ENCODE results near the gene BBS9.

BBS9 gene

DNA sequence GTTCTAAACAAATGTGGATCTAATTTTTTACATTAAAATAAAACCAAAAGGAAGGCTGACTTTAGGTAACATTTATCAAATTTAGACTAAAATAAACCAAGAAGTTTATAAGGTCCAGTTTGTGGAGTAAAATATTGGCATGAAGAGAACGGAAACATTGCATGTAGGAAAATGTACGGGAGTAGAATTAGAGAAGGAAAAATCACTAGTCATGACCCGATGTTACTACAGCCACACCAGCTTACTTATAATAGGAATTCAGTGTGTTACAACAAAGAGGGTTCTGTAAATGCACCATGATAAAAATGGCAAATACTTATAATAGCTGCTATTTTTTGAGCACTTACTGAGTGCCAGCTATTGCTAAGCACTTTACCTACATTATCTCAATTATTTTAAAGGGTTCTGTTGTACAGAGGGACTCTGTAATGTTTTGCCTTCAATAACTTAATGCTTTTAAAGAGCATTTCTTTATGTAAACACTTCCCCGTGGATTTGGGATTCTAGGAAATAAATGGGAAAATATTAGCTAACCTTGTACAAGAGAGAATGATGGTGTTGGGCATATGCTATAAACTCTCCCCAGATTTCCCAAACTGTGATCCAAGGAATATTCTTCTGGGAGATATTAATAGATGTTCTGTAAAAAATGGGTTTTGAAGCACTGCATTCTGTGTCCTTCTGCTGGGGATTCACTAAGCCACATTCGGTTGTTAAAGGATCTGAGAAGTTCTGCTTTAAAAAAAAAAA lies 296.7 kb downstream of the BBS9 start:
- DNase-seq (ENCODE audit: low read depth), result no peak
- TF ChIP-seq, protein P1, sequence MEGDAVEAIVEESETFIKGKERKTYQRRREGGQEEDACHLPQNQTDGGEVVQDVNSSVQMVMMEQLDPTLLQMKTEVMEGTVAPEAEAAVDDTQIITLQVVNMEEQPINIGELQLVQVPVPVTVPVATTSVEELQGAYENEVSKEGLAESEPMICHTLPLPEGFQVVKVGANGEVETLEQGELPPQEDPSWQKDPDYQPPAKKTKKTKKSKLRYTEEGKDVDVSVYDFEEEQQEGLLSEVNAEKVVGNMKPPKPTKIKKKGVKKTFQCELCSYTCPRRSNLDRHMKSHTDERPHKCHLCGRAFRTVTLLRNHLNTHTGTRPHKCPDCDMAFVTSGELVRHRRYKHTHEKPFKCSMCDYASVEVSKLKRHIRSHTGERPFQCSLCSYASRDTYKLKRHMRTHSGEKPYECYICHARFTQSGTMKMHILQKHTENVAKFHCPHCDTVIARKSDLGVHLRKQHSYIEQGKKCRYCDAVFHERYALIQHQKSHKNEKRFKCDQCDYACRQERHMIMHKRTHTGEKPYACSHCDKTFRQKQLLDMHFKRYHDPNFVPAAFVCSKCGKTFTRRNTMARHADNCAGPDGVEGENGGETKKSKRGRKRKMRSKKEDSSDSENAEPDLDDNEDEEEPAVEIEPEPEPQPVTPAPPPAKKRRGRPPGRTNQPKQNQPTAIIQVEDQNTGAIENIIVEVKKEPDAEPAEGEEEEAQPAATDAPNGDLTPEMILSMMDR (IDR thresholded peaks at IDR 0.05; ENCODE audit: control insufficient read depth, extremely low read depth, insufficient read depth), result no peak
- H3K4me3 ChIP-seq (ENCODE audit: low read depth, low read length), result no peak overlapping the region

DNA sequence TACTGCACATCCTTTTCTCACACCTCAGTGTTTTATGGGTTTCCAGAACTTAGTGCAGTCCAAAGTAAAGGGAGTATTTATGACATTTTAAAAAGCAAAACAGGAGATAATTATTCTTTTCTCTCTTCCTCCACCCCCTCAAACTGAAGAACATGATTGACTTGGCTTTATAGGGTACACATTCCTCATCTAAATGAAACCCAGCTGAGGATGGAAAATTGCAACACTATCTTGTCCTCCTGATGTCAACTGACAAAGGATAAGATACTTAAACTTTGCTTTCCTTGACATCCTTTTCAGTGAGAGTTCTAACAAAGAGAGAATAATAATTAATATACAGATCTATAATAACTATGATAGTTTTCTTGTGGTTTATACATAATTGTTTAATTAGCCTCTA lies 299.1 kb downstream of the BBS9 start:
- no peak overlapping the region for H3K4me3 ChIP-seq (ENCODE audit: low read depth, low read length)
- TF ChIP-seq, protein P1 (IDR thresholded peaks at IDR 0.05; ENCODE audit: control insufficient read depth, extremely low read depth, insufficient read depth), result no peak
- no peak for DNase-seq (ENCODE audit: low read depth)

DNA sequence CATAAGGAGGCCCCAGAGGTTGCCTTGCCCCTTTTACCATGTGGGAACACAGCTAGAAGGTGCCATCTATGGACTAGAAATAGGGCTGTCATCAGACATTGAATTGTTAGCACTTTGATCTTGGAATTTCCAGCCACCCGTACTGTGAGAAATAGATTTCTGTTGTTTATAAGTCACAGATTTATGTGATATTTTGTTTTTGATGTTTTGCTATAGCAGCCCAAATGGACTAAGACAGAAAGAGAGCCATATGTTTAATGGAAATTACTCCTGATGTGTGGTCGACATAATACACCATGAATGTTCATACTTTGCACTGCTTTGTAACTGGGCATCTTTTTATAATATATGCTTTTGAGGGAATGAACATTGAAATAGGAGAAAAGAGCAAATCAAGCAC lies 302.2 kb downstream of the BBS9 start:
- no peak overlapping the region for H3K4me3 ChIP-seq (ENCODE audit: low read depth, low read length)
- no peak for DNase-seq (ENCODE audit: low read depth)
- TF ChIP-seq, protein P1 (IDR thresholded peaks at IDR 0.05; ENCODE audit: control insufficient read depth, extremely low read depth, insufficient read depth), result no peak

DNA sequence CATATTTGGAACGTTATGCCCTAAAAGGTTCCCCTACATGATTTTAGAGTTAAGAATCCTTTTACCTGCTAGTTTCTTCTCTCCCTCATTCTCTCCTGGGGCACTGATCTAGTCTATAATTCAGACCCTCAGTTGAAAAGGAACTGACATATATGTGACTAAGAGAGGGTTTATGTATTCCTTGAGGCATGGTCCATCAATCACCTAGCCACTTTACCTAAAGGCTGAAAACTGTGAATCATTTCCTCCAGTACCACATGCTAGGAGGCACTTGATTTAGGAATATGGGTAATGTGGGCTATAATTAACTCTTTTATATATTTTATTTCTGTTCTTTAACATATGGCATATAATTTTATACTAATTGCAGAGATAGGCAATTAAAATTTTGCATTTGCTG lies 303.5 kb downstream of the BBS9 start:
- no peak for DNase-seq (ENCODE audit: low read depth)
- H3K4me3 ChIP-seq (ENCODE audit: low read depth, low read length), result no peak overlapping the region
- TF ChIP-seq, protein P1 (IDR thresholded peaks at IDR 0.05; ENCODE audit: control insufficient read depth, extremely low read depth, insufficient read depth), result no peak

DNA sequence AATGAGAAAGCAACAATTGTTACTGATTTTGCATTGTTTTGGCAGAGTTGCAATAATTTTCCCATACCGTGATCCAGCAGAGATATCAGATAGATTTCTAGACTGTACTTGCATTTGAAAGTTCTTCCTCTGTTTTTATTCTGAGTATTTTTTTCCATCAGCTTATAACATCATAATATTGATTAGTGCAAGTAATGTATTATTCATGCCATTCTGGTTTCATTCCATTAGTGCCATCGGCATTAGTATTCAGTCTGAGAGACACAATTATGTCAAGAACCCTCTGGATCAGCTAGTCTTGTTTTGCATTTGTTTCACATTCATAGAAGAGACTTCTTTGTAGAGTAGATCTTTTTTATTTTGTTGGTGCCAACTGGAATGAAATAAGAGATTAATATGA lies 304.0 kb downstream of the BBS9 start:
- TF ChIP-seq, protein P1 (IDR thresholded peaks at IDR 0.05; ENCODE audit: control insufficient read depth, extremely low read depth, insufficient read depth), result no peak
- DNase-seq (ENCODE audit: low read depth), result no peak

DNA sequence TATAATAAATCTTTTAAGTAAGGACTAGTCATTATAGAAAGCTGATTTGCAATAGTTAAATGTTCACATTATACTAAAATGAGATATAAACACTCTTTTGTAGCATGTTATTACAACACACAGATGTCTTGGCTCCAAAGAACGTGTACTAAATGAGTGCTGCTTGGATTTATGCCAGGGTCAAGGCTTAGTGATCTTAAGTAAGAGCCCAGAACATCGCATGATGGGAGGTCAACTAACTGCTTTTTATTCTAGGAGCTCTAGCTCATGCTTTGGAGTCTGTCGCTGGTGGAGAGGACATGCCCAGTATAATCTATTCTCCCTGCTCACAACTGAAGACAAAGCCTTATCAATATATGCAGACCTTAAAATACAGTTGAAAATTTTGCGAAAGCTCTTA lies 315.1 kb downstream of the BBS9 start:
- no peak for DNase-seq (ENCODE audit: low read depth)
- TF ChIP-seq, protein P1 (IDR thresholded peaks at IDR 0.05; ENCODE audit: control insufficient read depth, extremely low read depth, insufficient read depth), result no peak
- no peak overlapping the region for H3K4me3 ChIP-seq (ENCODE audit: low read depth, low read length)

More for the DNA sequence above, 304.0 kb downstream of the BBS9 start:
- H3K4me3 ChIP-seq (ENCODE audit: low read depth, low read length), result no peak overlapping the region

DNA sequence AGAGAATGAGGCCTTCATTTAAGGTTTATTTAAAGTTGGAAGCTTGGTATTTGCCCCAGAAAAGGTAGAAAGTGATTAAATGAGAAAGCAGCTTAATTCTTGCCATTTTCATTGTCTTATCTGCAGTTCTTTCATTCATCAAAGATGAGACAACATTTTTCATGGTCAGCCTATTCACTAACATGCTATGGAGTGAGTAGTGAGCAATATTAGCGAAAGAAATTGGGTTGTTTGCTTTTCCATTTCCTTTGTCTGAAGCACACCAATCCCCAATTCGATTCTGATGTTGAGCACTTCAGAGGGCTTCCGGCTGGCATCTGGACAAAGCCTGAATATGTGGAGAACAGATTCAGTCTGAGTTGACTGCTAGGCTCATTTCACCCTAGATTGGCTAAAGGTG lies 317.2 kb downstream of the BBS9 start:
- H3K4me3 ChIP-seq (ENCODE audit: low read depth, low read length), result no peak overlapping the region
- TF ChIP-seq, protein P1 (IDR thresholded peaks at IDR 0.05; ENCODE audit: control insufficient read depth, extremely low read depth, insufficient read depth), result no peak
- DNase-seq (ENCODE audit: low read depth), result no peak

Measured in LNCaP clone FGC (cell line).